HG02763 (cell line): ENCODE measurements around the gene PEX7.
"Not testable (repeated sequence)": the region's sequence is repeated elsewhere in the genome, so short reads cannot be mapped to it uniquely, and the experiment has no call there.

Experiments used
- ATAC-seq: cut with Tn5 transposase; IDR thresholded peaks from one replicate; pipeline ENCODE4 v1.9.1; 2021; ENCODE audit warnings: mild to moderate bottlenecking, moderate library complexity; ENCODE audit not compliant: unreplicated experiment

The PEX7 gene

GRCh38 chr6:136947037-136947436, 124.6 kb downstream of the PEX7 start:
- no peak for ATAC-seq

GRCh38 chr6:136949957-136950356, 127.6 kb downstream of the PEX7 start:
- not testable (repeated sequence) for ATAC-seq

- no peak for ATAC-seq
These were observed 128.2 kb downstream of the PEX7 start for GRCh38 chr6:136950436-136951126.

DNA sequence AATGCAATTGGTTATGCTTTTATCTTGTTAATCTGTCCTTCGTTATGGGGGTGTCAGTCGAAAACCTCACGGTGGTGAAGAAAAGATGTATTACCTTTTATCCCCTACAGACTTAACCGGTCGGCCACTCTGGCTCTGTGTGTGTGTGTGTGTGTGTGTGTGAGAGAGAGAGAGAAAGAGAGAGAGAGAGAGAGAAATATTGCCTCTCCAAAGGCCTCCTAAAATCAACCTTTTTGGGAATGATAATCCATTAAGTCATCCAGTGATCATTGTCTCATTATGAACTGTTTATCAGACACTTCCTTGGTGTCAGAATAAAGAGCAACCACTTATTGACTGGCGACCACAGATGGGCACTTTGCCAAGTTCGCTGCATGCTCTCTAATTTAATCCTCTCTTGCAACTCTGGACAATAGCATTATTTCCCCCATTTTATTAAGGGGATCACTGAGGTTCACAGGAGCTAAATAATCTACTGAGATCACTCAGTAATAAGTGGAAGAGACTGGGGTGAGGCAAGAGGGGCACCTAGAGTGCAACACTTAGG, 130.4 kb downstream of the PEX7 start:
- ATAC-seq, result no peak

DNA sequence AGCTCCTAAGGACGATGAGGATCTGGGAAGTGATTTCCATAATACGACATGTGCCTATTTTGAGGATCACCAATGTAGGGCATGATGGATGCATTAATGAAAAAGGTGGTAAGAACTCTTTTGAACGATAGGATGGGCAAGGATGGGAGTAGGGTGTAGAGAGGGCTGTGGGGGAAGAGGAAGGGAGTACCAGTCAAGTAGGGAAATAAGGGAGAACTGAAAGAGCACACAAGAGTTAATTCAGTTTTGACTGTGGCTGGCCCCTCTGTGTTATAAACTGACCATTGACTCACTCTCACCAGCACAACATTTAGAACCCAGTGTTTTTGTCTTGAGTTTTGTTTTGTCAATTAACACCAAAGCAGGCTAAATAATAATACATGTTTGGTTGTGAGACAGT, 132.7 kb downstream of the PEX7 start:
- ATAC-seq, result no peak

DNA sequence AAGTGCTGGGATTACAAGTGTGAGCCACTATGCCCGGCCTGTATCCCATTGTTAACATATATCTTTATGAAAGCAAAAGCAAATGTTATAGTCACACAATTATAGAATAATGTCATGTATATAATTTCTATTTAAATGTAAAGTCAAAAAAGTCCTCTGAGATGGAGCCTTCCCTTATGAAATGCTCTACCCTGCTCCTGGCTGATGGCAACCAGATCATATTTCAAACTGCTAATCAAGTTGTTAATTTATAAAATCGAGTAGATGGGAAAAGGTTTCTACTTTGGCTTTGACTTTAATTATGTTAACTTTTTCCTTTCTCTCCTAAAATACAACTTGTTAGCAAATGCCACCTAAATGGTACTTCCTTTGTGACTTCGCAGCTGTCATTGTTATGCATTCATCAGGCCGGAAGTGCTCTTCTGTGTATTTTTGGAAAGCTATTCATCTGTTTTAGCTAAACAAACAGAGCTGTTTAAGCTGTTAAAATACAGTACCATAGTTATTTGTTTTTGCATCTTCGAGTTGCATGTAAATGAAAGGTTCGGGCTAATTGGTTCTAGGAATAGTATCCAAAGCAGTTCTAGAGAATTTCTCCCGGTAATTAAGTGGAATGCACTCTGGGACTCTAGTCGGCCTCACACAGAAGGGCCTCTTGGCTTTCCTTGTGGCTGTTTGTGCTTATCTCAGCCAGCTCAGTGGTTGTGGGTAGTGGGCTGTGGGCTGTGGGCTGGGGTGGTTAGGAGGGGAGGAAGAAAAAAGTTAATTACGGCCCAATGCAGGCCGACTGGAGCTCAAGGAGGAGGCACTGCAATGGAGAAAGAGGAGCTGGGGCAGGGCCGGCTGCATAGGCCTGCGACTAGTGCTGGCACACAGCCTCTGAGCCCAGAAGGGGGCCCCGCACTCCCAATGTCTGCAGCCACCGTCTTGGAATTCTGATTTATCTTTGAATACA, 134.5 kb downstream of the PEX7 start:
- ATAC-seq, result no peak

- no peak for ATAC-seq
These were observed 135.8 kb downstream of the PEX7 start for GRCh38 chr6:136958168-136958567.

DNA sequence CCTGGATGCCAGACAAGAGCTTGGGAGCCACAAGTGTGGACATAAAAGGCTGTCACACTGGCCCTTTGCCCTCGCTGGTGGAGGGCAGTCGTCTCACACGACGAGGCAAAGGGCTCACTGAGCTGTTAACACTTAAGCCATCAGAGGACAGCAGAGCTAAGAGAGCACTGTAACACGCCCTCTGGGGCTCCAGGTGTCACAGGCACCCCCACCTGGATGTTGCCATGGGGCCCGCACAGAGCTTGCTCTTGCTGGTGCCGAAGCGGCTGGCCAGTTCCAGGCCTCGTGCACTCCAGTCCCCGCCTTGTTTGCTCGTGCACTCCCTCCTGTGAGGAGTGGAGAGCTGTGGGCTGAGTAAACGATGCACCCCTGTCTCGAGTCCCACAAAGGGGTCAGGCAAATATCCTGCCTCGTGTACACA, 137.1 kb downstream of the PEX7 start:
- no peak for ATAC-seq

GRCh38 chr6:136959935-136960334, 137.5 kb downstream of the PEX7 start:
- ATAC-seq, result not testable (repeated sequence)

- ATAC-seq, result no peak
These were observed 138.4 kb downstream of the PEX7 start for GRCh38 chr6:136960781-136961180.

GRCh38 chr6:136961848-136962247, 139.5 kb downstream of the PEX7 start:
- no peak for ATAC-seq

DNA sequence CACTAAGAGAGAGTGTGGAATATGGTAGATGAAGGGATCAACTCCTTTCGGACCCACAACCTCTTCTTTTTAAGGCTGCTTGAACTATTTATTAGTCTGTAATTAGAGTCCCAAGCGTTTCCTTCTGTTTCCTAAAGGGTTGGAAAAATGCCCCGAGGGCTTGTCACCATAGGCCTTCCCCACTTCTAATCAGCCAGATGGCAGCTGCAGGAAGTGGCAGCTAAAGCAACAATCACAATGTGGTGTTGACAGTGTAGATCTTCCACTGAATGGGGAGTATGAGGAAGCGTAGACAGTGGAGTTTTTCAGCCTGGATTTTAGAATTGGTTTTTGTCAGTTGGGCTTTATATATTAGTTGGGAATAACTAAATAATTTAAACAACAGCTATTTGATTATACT, 140.3 kb downstream of the PEX7 start:
- no peak for ATAC-seq

DNA sequence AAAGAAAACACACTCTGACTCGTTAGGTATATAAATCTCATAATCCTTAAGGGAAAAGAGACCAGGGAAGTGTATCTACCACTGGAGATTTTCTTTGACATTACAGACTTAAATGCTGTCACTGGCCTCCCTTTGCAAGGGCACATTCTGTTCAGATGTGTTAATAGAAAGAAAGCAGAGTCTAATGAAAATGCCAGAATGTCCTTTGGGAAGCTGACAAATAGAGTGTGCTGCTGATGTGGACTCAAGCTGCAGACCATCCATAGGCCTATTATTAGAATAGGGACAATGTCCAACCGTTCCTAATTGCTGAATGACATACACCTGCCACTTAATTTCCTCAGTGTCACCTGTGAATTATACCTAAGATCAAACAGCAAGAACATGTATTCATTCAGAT, 140.9 kb downstream of the PEX7 start:
- no peak for ATAC-seq
